Activated CD4-positive, alpha-beta memory T cell treated with anti-CD3 and anti-CD28 coated beads for 36 hours (primary cell): ENCODE results near the gene ANO7. TPM values are rescaled to one million over a fixed set of nuclear protein-coding genes. Genes with fewer than 3 reads are reported as not detected.

Experiments used
- CTCF ChIA-PET: fragments of 350-600 bp; sonication (Branson Sonifier 250); formaldehyde crosslinking; loops from one replicate; lab custom pipeline; 2021; ENCODE audit warnings: antibody characterized with exemption, inconsistent platforms; lab: Charles Lee
- POLR2A ChIA-PET: fragments of 350-600 bp; sonication (Branson Sonifier 250); formaldehyde crosslinking; loops from one replicate; lab custom pipeline; 2021; ENCODE audit warnings: antibody characterized with exemption; lab: Charles Lee
- DNase-seq: peaks from one replicate; pipeline ENCODE4 v3.0.0-alpha.2; 2020
- H3K27ac Mint-ChIP-seq: one replicate; pipeline ENCODE4 v1.8.0; 2021; ENCODE audit warnings: mixed read lengths
- H3K27me3 Mint-ChIP-seq: one replicate; pipeline ENCODE4 v1.8.0; 2021; ENCODE audit warnings: mixed read lengths
- H3K36me3 Mint-ChIP-seq: one replicate; pipeline ENCODE4 v1.8.0; 2021; ENCODE audit warnings: mixed read lengths
- H3K4me1 Mint-ChIP-seq: one replicate; pipeline ENCODE4 v1.8.0; 2021; ENCODE audit warnings: low read depth, mixed read lengths
- H3K4me3 Mint-ChIP-seq: one replicate; pipeline ENCODE4 v1.8.0; 2021; ENCODE audit warnings: mild to moderate bottlenecking, mixed read lengths
- H3K9me3 Mint-ChIP-seq: one replicate; pipeline ENCODE4 v1.8.0; 2021; ENCODE audit warnings: mixed read lengths
- intact Hi-C: fragments of 100-400 bp; cut with micrococcal nuclease; formaldehyde crosslinking; loops from one replicate; pipeline ENCODE4 v1.15.1; 2023
- total RNA-seq, 2 experiments: library from RNA; stranded (reverse); gene quantifications; one replicate each; pipeline ENCODE4 v1.2.3, GENCODE V29; 2021

ANO7 gene
- total RNA-seq, 2 experiments from 2014 or later, result 1.4 to 2.1 TPM

DNA sequence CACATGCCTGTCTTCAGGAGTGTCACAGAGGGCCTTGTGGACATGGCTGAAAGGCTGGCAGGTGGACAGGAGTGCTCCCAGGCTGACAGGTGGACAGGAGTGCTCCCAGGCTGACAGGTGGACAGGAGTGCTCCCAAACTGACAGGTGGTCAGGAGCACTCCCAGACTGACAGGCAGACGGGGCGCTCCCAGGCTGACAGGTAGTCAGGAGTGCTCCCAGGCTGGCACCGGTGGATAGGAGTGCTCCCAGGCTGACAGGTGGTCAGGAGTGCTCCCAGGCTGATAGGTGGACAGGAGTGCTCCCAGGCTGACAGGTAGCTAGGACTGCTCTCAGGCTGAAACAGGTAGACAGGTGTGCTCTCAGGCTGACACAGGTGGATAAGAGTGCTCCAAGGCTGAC lies 16.6 kb downstream of the ANO7 start:
- intact Hi-C loops, result no loop called here
- Mint-ChIP-seq H3K27ac (no peak overlapping the region), H3K4me1 (no peaks in the 10 kb centered on the region), H3K27me3 (no peaks in the 10 kb centered on the region), H3K4me3 (no peak overlapping the region), H3K36me3 (no peaks in the 10 kb centered on the region), H3K9me3 (no peaks in the 10 kb centered on the region)
- DNase-seq, result no peak
- ChIA-PET CTCF (no interaction called here), POLR2A (no interaction called here)

DNA sequence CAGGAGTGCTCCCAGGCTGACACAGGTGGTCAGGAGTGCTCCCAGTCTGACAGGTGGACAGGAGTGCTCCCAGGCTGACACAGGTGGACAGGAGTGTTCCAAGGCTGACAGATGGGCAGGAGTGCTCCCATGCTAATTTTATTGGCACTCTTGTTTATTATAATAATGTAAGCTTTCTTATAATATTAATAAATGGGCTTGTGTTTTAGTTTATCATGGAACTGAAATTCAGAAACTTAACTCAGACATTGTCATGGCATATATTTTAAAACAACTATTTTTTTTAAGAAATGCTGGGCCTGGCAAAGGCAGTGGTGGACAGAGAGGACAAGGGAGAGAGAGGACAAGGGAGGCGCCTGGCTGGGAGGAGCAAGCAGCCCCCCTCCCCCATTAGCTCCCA lies 18.7 kb downstream of the ANO7 start:
- POLR2A ChIA-PET, result no interaction called here
- no peak for DNase-seq
- CTCF ChIA-PET, result interaction anchor here (1.2 kb wide), 1 partner anchor 129 kb away, joined by 4 read pairs; no protein-coding TSS in a partner anchor
- no peaks in the 10 kb centered on the region for H3K4me1 Mint-ChIP-seq
- no peaks in the 10 kb centered on the region for H3K27me3 Mint-ChIP-seq
- H3K36me3 Mint-ChIP-seq, result no peaks in the 10 kb centered on the region
- no peak overlapping the region for H3K4me3 Mint-ChIP-seq
- intact Hi-C loops, result no loop called here
- no peaks in the 10 kb centered on the region for H3K9me3 Mint-ChIP-seq
- no peak overlapping the region for H3K27ac Mint-ChIP-seq

DNA sequence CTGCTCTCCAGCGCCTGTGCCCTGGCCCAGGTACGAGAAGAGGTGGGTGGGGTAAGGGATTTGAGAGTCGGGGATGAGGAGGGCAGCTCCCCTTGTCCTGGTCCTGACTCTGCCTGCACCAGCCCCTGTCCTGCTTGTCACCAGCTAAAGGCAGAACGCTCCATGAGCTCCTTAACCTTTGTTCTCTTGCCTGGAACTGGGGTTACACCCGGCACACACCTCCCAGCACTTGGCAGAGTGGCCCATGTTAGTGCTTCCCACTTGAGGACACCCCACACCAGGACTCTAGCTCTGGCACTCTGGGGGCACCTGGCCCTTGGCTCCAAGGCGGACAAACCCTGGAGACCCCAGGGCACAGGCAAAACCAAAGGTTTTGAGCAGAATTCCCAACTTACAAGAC lies 19.2 kb downstream of the ANO7 start:
- no peaks in the 10 kb centered on the region for H3K36me3 Mint-ChIP-seq
- H3K27me3 Mint-ChIP-seq, result no peaks in the 10 kb centered on the region
- no peak for DNase-seq
- intact Hi-C loops, result no loop called here
- no peaks in the 10 kb centered on the region for H3K9me3 Mint-ChIP-seq
- POLR2A ChIA-PET, result no interaction called here
- H3K27ac Mint-ChIP-seq, result no peak overlapping the region
- CTCF ChIA-PET, result interaction anchor here (1.2 kb wide), 1 partner anchor 129 kb away, joined by 4 read pairs; no protein-coding TSS in a partner anchor
- H3K4me3 Mint-ChIP-seq, result no peak overlapping the region
- H3K4me1 Mint-ChIP-seq, result no peaks in the 10 kb centered on the region

DNA sequence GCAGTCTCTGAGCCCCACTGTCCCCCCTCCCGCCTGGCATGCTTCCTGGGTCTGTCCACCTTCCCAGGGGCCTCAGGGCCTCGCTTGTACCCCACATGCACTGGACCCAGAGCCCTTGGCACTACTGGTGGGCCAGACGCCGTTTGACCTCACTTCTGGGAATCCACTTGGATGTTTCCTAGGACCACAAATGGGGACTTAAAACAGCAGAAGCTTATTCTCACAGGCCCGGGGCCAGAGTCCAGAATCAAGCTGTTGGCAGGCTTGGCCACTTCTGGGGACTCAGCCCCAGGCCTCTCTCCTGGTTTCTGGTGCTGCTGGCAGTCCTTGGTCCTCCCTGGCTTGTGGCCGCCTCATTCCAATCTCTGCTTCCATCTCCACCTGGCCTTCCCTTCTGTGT lies 19.6 kb downstream of the ANO7 start:
- DNase-seq, result no peak
- H3K36me3 Mint-ChIP-seq, result no peaks in the 10 kb centered on the region
- H3K9me3 Mint-ChIP-seq, result no peaks in the 10 kb centered on the region
- no peaks in the 10 kb centered on the region for H3K27me3 Mint-ChIP-seq
- H3K27ac Mint-ChIP-seq, result no peak overlapping the region
- H3K4me1 Mint-ChIP-seq, result no peaks in the 10 kb centered on the region
- ChIA-PET POLR2A (no interaction called here), CTCF (interaction anchor here (1.2 kb wide), 1 partner anchor 129 kb away, joined by 4 read pairs; no protein-coding TSS in a partner anchor)
- intact Hi-C loops, result no loop called here
- H3K4me3 Mint-ChIP-seq, result no peak overlapping the region

DNA sequence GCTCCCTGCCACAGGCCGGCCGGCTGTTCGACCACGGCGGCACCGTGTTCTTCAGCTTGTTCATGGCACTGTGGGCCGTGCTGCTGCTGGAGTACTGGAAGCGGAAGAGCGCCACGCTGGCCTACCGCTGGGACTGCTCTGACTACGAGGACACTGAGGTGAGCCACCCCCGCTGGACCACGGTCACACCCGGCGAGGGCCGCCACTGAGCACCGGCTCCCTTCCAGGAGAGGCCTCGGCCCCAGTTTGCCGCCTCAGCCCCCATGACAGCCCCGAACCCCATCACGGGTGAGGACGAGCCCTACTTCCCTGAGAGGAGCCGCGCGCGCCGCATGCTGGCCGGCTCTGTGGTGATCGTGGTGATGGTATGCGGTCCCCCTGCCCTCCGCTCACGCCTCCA lies 20.8 kb downstream of the ANO7 start:
- no peaks in the 10 kb centered on the region for H3K4me1 Mint-ChIP-seq
- POLR2A ChIA-PET, result no interaction called here
- no peaks in the 10 kb centered on the region for H3K27me3 Mint-ChIP-seq
- H3K27ac Mint-ChIP-seq, result no peak overlapping the region
- H3K36me3 Mint-ChIP-seq, result no peaks in the 10 kb centered on the region
- no peak overlapping the region for H3K4me3 Mint-ChIP-seq
- H3K9me3 Mint-ChIP-seq, result no peaks in the 10 kb centered on the region
- CTCF ChIA-PET, result no interaction called here
- DNase-seq, result no peak
- intact Hi-C loops, result no loop called here

DNA sequence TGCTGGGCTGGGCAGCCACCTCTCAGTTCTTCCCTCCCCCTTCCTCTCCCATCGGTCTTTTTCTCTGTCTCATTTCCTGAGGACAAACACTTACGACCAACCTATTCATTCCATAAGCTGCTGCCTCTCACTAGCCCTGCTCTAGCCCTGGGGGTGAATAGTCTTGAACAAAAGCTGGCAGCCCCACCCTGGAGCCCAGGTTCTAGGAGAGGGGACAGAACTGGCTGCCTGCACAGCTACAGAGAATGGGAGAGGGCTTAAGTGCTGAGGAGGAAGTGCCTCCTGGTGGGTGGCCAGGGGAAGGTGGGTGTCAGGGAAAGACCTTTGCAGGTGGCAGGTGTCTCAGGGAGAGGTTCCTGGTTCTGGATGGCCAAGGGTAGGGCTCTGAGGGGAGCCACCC lies 22.8 kb downstream of the ANO7 start:
- DNase-seq, result no peak
- H3K27ac Mint-ChIP-seq, result no peak overlapping the region
- CTCF ChIA-PET, result no interaction called here
- no peaks in the 10 kb centered on the region for H3K27me3 Mint-ChIP-seq
- H3K4me1 Mint-ChIP-seq, result no peaks in the 10 kb centered on the region
- no peaks in the 10 kb centered on the region for H3K9me3 Mint-ChIP-seq
- no peak overlapping the region for H3K4me3 Mint-ChIP-seq
- intact Hi-C loops, result loop anchor here (10.0 kb wide), 1 partner anchor 376 kb away; no protein-coding TSS in a partner anchor
- POLR2A ChIA-PET, result no interaction called here
- no peaks in the 10 kb centered on the region for H3K36me3 Mint-ChIP-seq

DNA sequence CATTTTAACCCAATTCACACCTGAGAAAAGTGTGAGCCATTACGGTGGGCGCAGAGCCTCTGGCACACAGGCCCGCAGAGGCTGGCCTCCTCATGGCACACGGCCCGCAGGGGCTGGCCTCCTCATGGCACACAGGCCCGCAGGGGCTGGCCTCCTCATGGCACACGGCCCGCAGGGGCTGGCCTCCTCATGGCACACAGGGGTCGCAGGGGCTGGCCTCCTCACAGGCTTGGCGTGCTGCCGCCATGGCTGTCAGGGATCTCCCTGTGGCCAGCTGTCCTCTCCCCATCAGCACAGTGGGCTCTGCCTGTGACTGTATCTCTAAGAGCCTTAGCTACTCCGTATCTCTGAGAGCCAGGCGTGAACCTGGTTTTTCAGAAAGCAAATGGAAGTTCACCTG lies 24.6 kb downstream of the ANO7 start:
- H3K27me3 Mint-ChIP-seq, result no peaks in the 10 kb centered on the region
- ChIA-PET POLR2A (no interaction called here), CTCF (no interaction called here)
- no peak for DNase-seq
- H3K4me1 Mint-ChIP-seq, result no peaks in the 10 kb centered on the region
- intact Hi-C loops, result loop anchor here (10.0 kb wide), 1 partner anchor 378 kb away; no protein-coding TSS in a partner anchor
- no peak overlapping the region for H3K4me3 Mint-ChIP-seq
- H3K27ac Mint-ChIP-seq, result no peak overlapping the region
- H3K9me3 Mint-ChIP-seq, result no peaks in the 10 kb centered on the region
- no peaks in the 10 kb centered on the region for H3K36me3 Mint-ChIP-seq

DNA sequence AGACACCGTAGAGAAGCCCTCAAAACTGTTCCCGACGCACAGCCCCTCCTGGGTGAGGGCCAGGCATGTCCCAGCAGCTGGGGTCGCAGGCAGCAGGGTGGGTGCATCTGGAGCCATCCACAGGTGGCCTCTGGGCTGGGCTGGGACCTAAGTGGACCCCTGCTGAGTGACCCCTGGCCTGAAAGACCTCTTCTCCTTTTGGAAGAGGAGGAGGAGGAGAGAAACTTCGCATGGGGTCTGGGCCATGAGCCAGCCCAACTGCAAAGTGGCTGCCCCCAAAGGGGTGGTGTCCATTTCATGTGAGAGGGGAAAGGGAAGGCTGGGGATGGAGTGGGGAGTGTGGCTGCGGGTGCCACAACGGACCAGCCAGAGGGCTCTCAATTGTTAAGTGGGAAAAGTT lies 25.1 kb downstream of the ANO7 start:
- intact Hi-C loops, result loop anchor here (10.0 kb wide), 1 partner anchor 379 kb away; no protein-coding TSS in a partner anchor
- Mint-ChIP-seq H3K4me1 (peaks cover 2% of the 10 kb centered on the region), H3K9me3 (no peaks in the 10 kb centered on the region), H3K27ac (no peak overlapping the region), H3K27me3 (no peaks in the 10 kb centered on the region), H3K36me3 (no peaks in the 10 kb centered on the region), H3K4me3 (no peak overlapping the region)
- ChIA-PET CTCF (no interaction called here), POLR2A (no interaction called here)
- DNase-seq, result no peak

DNA sequence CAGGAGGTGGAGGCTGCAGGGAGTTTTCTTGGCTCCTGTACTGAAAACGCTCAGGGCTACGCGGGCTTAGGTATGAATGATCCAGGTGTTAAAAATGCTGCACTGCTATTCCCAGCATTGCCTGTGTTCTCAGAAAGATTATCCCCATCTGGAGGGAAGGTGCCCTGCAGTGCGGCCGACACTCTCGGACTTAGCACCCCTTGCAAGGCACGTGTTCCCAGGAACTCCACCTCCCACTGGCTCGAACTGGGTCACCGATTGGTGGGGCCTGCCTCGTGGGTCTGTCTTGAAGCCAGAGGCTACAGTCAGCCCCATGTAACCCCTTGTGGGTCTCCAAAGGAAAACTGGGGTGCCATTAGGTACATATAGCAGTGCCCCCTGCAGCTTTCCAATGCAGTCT lies 25.7 kb downstream of the ANO7 start:
- intact Hi-C loops, result loop anchor here (10.0 kb wide), 1 partner anchor 379 kb away; no protein-coding TSS in a partner anchor
- Mint-ChIP-seq H3K4me3 (no peak overlapping the region), H3K27me3 (no peaks in the 10 kb centered on the region), H3K4me1 (peaks cover 8% of the 10 kb centered on the region), H3K9me3 (no peaks in the 10 kb centered on the region), H3K36me3 (no peaks in the 10 kb centered on the region), H3K27ac (no peak overlapping the region)
- CTCF ChIA-PET, result no interaction called here
- no peak for DNase-seq
- POLR2A ChIA-PET, result no interaction called here

DNA sequence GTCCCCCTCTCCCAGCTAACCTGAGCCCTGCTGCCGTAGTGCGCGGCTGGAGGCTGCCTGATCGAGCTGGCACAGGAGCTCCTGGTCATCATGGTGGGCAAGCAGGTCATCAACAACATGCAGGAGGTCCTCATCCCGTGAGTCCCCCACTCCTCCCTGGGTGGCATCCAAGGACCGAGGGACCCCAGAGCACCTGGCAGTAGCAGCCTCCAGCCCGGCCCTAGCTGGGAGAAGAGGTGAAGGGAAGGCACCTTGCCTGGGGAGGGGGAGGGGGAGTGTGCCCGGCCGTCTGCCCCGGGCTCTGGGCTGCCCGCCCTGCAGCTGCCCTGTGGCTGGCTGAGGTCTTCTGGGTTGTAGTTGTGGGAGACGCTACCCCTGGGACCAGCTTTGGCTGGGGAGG lies 26.3 kb downstream of the ANO7 start:
- intact Hi-C loops, result loop anchor here (10.0 kb wide), 1 partner anchor 380 kb away; no protein-coding TSS in a partner anchor
- Mint-ChIP-seq H3K36me3 (no peaks in the 10 kb centered on the region), H3K4me1 (peaks cover 9% of the 10 kb centered on the region), H3K9me3 (no peaks in the 10 kb centered on the region), H3K4me3 (no peak overlapping the region), H3K27me3 (no peaks in the 10 kb centered on the region), H3K27ac (no peak overlapping the region)
- no peak for DNase-seq
- ChIA-PET CTCF (no interaction called here), POLR2A (no interaction called here)

DNA sequence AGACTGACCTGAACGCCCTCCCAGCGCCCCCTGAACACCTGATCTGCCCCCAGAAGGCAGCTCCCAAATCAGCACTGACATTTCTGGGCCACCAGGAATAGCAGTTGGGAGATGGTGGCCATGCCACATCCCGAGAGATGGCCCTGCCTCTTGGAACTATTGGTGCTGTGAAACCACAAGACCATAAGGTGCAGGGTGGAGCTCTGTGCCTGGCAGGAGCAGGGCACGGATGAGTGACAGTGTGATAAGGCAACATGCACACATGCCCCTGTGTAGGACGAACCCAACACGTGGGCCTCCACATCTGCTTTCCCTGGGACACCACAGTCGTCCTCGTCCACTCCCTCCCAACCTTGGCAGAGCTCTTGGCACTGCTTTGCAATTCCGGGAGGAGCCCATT lies 26.9 kb downstream of the ANO7 start:
- H3K4me1 Mint-ChIP-seq, result peaks cover 9% of the 10 kb centered on the region
- H3K9me3 Mint-ChIP-seq, result no peaks in the 10 kb centered on the region
- CTCF ChIA-PET, result no interaction called here
- H3K27me3 Mint-ChIP-seq, result no peaks in the 10 kb centered on the region
- no peak for DNase-seq
- intact Hi-C loops, result loop anchor here (10.0 kb wide), 1 partner anchor 381 kb away; no protein-coding TSS in a partner anchor
- POLR2A ChIA-PET, result no interaction called here
- no peak overlapping the region for H3K4me3 Mint-ChIP-seq
- H3K36me3 Mint-ChIP-seq, result no peaks in the 10 kb centered on the region
- H3K27ac Mint-ChIP-seq, result no peak overlapping the region

DNA sequence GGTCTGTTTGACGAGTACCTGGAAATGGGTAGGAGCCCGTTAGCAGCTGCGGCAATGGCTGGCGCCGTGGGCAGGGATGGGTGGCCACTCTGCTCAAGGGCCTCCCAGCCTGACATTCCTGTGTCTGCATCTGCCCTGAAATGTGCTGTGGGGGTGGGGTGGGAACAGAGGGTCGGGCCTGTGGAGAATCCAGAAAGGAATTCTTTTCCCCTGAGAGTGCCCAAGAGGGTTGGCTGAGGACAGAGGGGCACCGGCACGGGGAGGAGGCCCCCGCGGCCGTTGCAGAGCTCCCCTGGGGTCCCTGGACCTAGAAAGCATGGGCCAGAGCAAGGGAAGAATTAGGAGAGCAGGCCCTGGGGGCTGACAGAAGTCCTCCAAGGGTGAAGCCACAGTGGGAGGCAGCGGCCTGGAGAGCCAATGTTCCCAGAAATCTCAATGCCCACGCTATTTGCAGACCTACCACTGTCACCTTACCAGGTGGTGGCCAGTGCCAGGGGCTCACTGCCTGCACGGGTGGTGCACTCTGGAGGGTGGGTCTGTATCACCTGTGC lies 27.8 kb downstream of the ANO7 start:
- ChIA-PET CTCF (interaction anchor here (1.4 kb wide), 1 partner anchor 138 kb away, joined by 10 read pairs; no protein-coding TSS in a partner anchor), POLR2A (no interaction called here)
- Mint-ChIP-seq H3K36me3 (no peaks in the 10 kb centered on the region), H3K4me3 (peak overlapping the region; percentile 27), H3K27ac (peak overlapping the region; percentile 30), H3K9me3 (no peaks in the 10 kb centered on the region), H3K27me3 (no peaks in the 10 kb centered on the region), H3K4me1 (peaks cover 9% of the 10 kb centered on the region)
- intact Hi-C loops, result loop anchor here (2.0 to 10.0 kb wide), 2 partner anchors 137 to 381 kb away; no protein-coding TSS in a partner anchor
- DNase-seq, result no peak
